WTC11 (cell line): ENCODE measurements around the gene SMIM28. TPM values are rescaled to one million over a fixed set of nuclear protein-coding genes. Genes with fewer than 3 reads are reported as not detected.
A peak's percentile ranks its signal among the peaks of the same experiment; 100 is the strongest.

Experiments used
- ATAC-seq: fragments of 200-7000 bp; cut with Tn5 transposase; 2 replicates; pipeline ENCODE4 v1.10.0; 2021; ENCODE audit warnings: mild to moderate bottlenecking, moderate library complexity
- CTCF ChIA-PET: fragments of 300-600 bp; sonication (Branson Sonifier 250); formaldehyde crosslinking; loops from one replicate; lab custom pipeline; 2021; ENCODE audit warnings: antibody characterized with exemption; lab: Charles Lee
- POLR2A ChIA-PET: fragments of 350-600 bp; sonication (Branson Sonifier 250); formaldehyde crosslinking; loops from one replicate; lab custom pipeline; 2021; ENCODE audit warnings: antibody characterized with exemption; lab: Charles Lee
- DNase-seq: peaks from one replicate; pipeline ENCODE4 v3.0.0; 2021; ENCODE audit warnings: low spot score
- H3K27ac Mint-ChIP-seq: 2 replicates; pipeline ENCODE4 v1.8.0; 2021; ENCODE audit warnings: mixed read lengths
- H3K27me3 Mint-ChIP-seq: 2 replicates; pipeline ENCODE4 v1.8.0; 2021; ENCODE audit warnings: low read depth, mild to moderate bottlenecking, moderate library complexity, mixed read lengths
- H3K36me3 Mint-ChIP-seq: 2 replicates; pipeline ENCODE4 v1.8.0; 2021; ENCODE audit warnings: mixed read lengths
- H3K4me1 Mint-ChIP-seq: 2 replicates; pipeline ENCODE4 v1.8.0; 2022; ENCODE audit warnings: mixed read lengths
- H3K4me3 Mint-ChIP-seq: 2 replicates; pipeline ENCODE4 v1.8.0; 2021; ENCODE audit warnings: mild to moderate bottlenecking, moderate library complexity, mixed read lengths
- H3K9me3 Mint-ChIP-seq: 2 replicates; pipeline ENCODE4 v1.8.0; 2021; ENCODE audit warnings: mixed read lengths
- CREM ChIP-seq: sonication (generic); formaldehyde crosslinking; IDR thresholded peaks from 2 replicates; pipeline ENCODE4 v1.8.1; 2022; ENCODE audit warnings: mild to moderate bottlenecking, missing genetic modification reagents, moderate library complexity
- E2F4 ChIP-seq: sonication (generic); formaldehyde crosslinking; IDR thresholded peaks from 2 replicates; pipeline ENCODE4 v1.8.1; 2022; ENCODE audit warnings: low read depth, mild to moderate bottlenecking, moderate library complexity, missing genetic modification reagents, borderline replicate concordance
- E2F5 ChIP-seq: sonication (generic); formaldehyde crosslinking; IDR thresholded peaks from 2 replicates; pipeline ENCODE4 v1.8.1; 2022; ENCODE audit warnings: mild to moderate bottlenecking, moderate library complexity, missing genetic modification reagents
- FOXK1 ChIP-seq: sonication (generic); formaldehyde crosslinking; IDR thresholded peaks from 2 replicates; pipeline ENCODE4 v1.8.0; 2022; ENCODE audit warnings: mild to moderate bottlenecking, moderate library complexity, missing genetic modification reagents
- GTF2I ChIP-seq: fragments of 250-450 bp; sonication (Bioruptor Pico); conservative IDR thresholded peaks from 2 replicates; pipeline ENCODE4 v1.4.0; 2021; ENCODE audit warnings: mild to moderate bottlenecking
- NR3C1 ChIP-seq: sonication (generic); formaldehyde crosslinking; conservative IDR thresholded peaks from 2 replicates; pipeline ENCODE4 v1.8.1; 2023; ENCODE audit warnings: low read depth, mild to moderate bottlenecking, missing genetic modification reagents
- PRRX2 ChIP-seq: fragments of 250-450 bp; sonication (Bioruptor Pico); IDR thresholded peaks from 2 replicates; pipeline ENCODE4 v1.8.0; 2021; ENCODE audit warnings: mild to moderate bottlenecking
- SMAD4 ChIP-seq: sonication (generic); formaldehyde crosslinking; IDR thresholded peaks from 2 replicates; pipeline ENCODE4 v1.8.0; 2022; ENCODE audit warnings: mild to moderate bottlenecking, missing genetic modification reagents
- TCF7 ChIP-seq: sonication (generic); formaldehyde crosslinking; IDR thresholded peaks from 2 replicates; pipeline ENCODE4 v1.8.0; 2022; ENCODE audit warnings: mild to moderate bottlenecking, low read depth, missing genetic modification reagents, moderate library complexity
- TEAD1 ChIP-seq: sonication (generic); formaldehyde crosslinking; IDR thresholded peaks from 2 replicates; pipeline ENCODE4 v1.8.0; 2022; ENCODE audit warnings: mild to moderate bottlenecking, missing genetic modification reagents
- TEAD4 ChIP-seq: sonication (generic); formaldehyde crosslinking; IDR thresholded peaks from 2 replicates; pipeline ENCODE4 v1.8.0; 2022; ENCODE audit warnings: mild to moderate bottlenecking, missing genetic modification reagents
- ZNF121 ChIP-seq: sonication (generic); formaldehyde crosslinking; IDR thresholded peaks from 2 replicates; pipeline ENCODE4 v1.8.0; 2023; ENCODE audit warnings: missing genetic modification reagents
- ZNF281 ChIP-seq: sonication (generic); formaldehyde crosslinking; IDR thresholded peaks from 2 replicates; pipeline ENCODE4 v1.8.0; 2023; ENCODE audit warnings: mild to moderate bottlenecking, missing genetic modification reagents
- ZNF425 ChIP-seq: fragments of 250-450 bp; sonication (Bioruptor Pico); conservative IDR thresholded peaks from 2 replicates; pipeline ENCODE4 v1.9.0; 2021; ENCODE audit warnings: mild to moderate bottlenecking
- total RNA-seq: library from RNA; stranded (reverse); gene quantifications from 3 replicates; pipeline ENCODE4 v1.2.3, GENCODE V29; 2021
- TF ChIP-seq, protein P1 (sequence below): sonication (generic); formaldehyde crosslinking; IDR thresholded peaks from 2 replicates; pipeline ENCODE4 v1.8.0; 2022; ENCODE audit warnings: mild to moderate bottlenecking, missing genetic modification reagents
- TF ChIP-seq, protein P2 (sequence below): sonication (generic); formaldehyde crosslinking; IDR thresholded peaks from 2 replicates; pipeline ENCODE4 v1.8.1; 2023; ENCODE audit warnings: mild to moderate bottlenecking, missing genetic modification reagents
- TF ChIP-seq, protein P3 (sequence below): fragments of 250-450 bp; sonication (Bioruptor Pico); IDR thresholded peaks from 2 replicates; pipeline ENCODE4 v2.1.2; 2022; ENCODE audit warnings: mild to moderate bottlenecking, moderate library complexity
- TF ChIP-seq, protein P4 (sequence below): sonication (generic); formaldehyde crosslinking; IDR thresholded peaks from 2 replicates; pipeline ENCODE4 v1.8.1; 2023; ENCODE audit warnings: mild to moderate bottlenecking, missing genetic modification reagents, moderate library complexity

Gene SMIM28
- total RNA-seq, 1 experiment from 2014 or later: not detected

DNA sequence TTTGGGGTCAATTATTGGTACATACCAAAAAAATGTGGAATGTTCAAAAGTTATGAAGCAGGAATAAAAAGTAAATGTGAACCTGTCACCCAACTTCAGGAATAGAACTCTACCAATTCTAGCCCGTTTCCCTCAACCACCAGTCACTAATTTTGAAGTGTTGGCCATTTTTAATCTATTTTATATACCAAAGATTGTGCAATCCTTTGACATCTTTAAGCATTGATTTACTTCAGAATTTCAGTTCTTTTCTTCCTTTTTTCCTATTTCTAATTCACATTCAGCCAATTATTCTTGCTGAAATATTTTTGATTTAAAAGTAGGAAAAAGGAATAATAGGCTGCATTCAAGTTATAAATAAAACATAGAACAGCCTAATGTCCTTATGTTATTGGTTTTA is 46.9 kb upstream of the SMIM28 start:
- Mint-ChIP-seq H3K27me3 (peaks cover 31% of the 10 kb centered on the region), H3K4me1 (peaks cover 53% of the 10 kb centered on the region), H3K4me3 (no peak overlapping the region), H3K27ac (no peak overlapping the region), H3K36me3 (peaks cover 29% of the 10 kb centered on the region), H3K9me3 (peaks cover 10% of the 10 kb centered on the region)
- ATAC-seq (no peak), DNase-seq (no peak)
- no peak for TF ChIP-seq TCF7 (CRISPR knock-in tag)
- CTCF ChIA-PET: interaction anchor here (0.6 kb wide), 1 partner anchor 1029 kb away, joined by 3 read pairs; no protein-coding TSS in a partner anchor
- POLR2A ChIA-PET: no interaction called here

- Mint-ChIP-seq H3K36me3 (peaks cover 31% of the 10 kb centered on the region), H3K4me3 (peak overlapping the region; percentile 55), H3K9me3 (peaks cover 7% of the 10 kb centered on the region)
- POLR2A ChIA-PET: interaction anchor here (0.6 kb wide), 1 partner anchor 18 kb away, joined by 4 read pairs; no protein-coding TSS in a partner anchor
- TF ChIP-seq GTF2I: no peak
- TF ChIP-seq TEAD1: 0 out of 2 replicates have a peak, but pooled peaks have one; percentile 31
- TF ChIP-seq TEAD4 (CRISPR knock-in tag): no peak
- TF ChIP-seq, all 79 proteins: peak for 1
- CTCF ChIA-PET: no interaction called here
- Mint-ChIP-seq H3K27ac (peak overlapping the region; percentile 70), H3K4me1 (peaks cover 55% of the 10 kb centered on the region), H3K27me3 (peaks cover 31% of the 10 kb centered on the region)
- peak; percentile 78 for ATAC-seq
- no peak for DNase-seq
Observed at GRCh38 chr6:138331444-138331843, 46.3 kb upstream of the SMIM28 start.

- ChIA-PET CTCF (no interaction called here), POLR2A (interaction anchor here (0.5 to 0.6 kb wide), 2 partner anchors 18 to 150 kb away, joined by 3 to 4 read pairs; no protein-coding TSS in a partner anchor)
- DNase-seq: no peak
- peak overlapping the region; percentile 55 for H3K4me3 Mint-ChIP-seq
- peak overlapping the region; percentile 70 for H3K27ac Mint-ChIP-seq
- H3K9me3 Mint-ChIP-seq: peaks cover 1% of the 10 kb centered on the region
- peak; percentile 64 for ATAC-seq
- H3K27me3 Mint-ChIP-seq: peaks cover 31% of the 10 kb centered on the region
- H3K36me3 Mint-ChIP-seq: peaks cover 30% of the 10 kb centered on the region
- H3K4me1 Mint-ChIP-seq: peaks cover 55% of the 10 kb centered on the region
- TF ChIP-seq, protein P1, sequence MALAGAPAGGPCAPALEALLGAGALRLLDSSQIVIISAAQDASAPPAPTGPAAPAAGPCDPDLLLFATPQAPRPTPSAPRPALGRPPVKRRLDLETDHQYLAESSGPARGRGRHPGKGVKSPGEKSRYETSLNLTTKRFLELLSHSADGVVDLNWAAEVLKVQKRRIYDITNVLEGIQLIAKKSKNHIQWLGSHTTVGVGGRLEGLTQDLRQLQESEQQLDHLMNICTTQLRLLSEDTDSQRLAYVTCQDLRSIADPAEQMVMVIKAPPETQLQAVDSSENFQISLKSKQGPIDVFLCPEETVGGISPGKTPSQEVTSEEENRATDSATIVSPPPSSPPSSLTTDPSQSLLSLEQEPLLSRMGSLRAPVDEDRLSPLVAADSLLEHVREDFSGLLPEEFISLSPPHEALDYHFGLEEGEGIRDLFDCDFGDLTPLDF: no peak
- TF ChIP-seq SMAD4 (CRISPR knock-in tag) (no peak), TEAD1 (no peak), CREM (no peak), ZNF281 (no peak), ZNF425 (no peak), NR3C1 (CRISPR knock-in tag) (no peak), PRRX2 (CRISPR knock-in tag) (no peak), E2F4 (no peak), E2F5 (CRISPR knock-in tag) (no peak), FOXK1 (no peak), ZNF121 (CRISPR knock-in tag) (no peak)
- TF ChIP-seq, protein P2, sequence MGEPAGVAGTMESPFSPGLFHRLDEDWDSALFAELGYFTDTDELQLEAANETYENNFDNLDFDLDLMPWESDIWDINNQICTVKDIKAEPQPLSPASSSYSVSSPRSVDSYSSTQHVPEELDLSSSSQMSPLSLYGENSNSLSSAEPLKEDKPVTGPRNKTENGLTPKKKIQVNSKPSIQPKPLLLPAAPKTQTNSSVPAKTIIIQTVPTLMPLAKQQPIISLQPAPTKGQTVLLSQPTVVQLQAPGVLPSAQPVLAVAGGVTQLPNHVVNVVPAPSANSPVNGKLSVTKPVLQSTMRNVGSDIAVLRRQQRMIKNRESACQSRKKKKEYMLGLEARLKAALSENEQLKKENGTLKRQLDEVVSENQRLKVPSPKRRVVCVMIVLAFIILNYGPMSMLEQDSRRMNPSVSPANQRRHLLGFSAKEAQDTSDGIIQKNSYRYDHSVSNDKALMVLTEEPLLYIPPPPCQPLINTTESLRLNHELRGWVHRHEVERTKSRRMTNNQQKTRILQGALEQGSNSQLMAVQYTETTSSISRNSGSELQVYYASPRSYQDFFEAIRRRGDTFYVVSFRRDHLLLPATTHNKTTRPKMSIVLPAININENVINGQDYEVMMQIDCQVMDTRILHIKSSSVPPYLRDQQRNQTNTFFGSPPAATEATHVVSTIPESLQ: no peak
- TF ChIP-seq, protein P3, sequence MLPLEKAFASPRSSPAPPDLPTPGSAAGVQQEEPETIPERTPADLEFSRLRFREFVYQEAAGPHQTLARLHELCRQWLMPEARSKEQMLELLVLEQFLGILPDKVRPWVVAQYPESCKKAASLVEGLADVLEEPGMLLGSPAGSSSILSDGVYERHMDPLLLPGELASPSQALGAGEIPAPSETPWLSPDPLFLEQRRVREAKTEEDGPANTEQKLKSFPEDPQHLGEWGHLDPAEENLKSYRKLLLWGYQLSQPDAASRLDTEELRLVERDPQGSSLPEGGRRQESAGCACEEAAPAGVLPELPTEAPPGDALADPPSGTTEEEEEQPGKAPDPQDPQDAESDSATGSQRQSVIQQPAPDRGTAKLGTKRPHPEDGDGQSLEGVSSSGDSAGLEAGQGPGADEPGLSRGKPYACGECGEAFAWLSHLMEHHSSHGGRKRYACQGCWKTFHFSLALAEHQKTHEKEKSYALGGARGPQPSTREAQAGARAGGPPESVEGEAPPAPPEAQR: no peak
- TF ChIP-seq, protein P4, sequence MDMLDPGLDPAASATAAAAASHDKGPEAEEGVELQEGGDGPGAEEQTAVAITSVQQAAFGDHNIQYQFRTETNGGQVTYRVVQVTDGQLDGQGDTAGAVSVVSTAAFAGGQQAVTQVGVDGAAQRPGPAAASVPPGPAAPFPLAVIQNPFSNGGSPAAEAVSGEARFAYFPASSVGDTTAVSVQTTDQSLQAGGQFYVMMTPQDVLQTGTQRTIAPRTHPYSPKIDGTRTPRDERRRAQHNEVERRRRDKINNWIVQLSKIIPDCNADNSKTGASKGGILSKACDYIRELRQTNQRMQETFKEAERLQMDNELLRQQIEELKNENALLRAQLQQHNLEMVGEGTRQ: no peak
Observed at GRCh38 chr6:138331984-138332383, 45.7 kb upstream of the SMIM28 start.
